HG02884 (cell line): Measurements from ENCODE around the gene PPFIA4.

Experiments used
- ATAC-seq: cut with Tn5 transposase; IDR thresholded peaks from one replicate; pipeline ENCODE4 v1.9.1; 2021; ENCODE audit warnings: mild to moderate bottlenecking, moderate library complexity; ENCODE audit not compliant: unreplicated experiment

Gene PPFIA4

GRCh38 chr1:203081465-203082230 is 55.4 kb downstream of the PPFIA4 start:
- no peak for ATAC-seq

- no peak for ATAC-seq
Observed at GRCh38 chr1:203082231-203082505, 55.9 kb downstream of the PPFIA4 start.

- no peak for ATAC-seq
Observed at GRCh38 chr1:203082571-203083462, 56.5 kb downstream of the PPFIA4 start.

- ATAC-seq, result no peak
Observed at GRCh38 chr1:203083463-203083921, 57.2 kb downstream of the PPFIA4 start.

GRCh38 chr1:203084588-203085527 is 58.6 kb downstream of the PPFIA4 start:
- no peak for ATAC-seq

- ATAC-seq, result no peak
Observed at GRCh38 chr1:203085528-203086406, 59.5 kb downstream of the PPFIA4 start, which contains the start of gene MYOG. Gene MYOG, minus strand, starts transcription at chr1:203086012. Its CDS starts 51 bp downstream, at chr1:203085961.

GRCh38 chr1:203086992-203087763 is 60.9 kb downstream of the PPFIA4 start:
- no peak for ATAC-seq

GRCh38 chr1:203088441-203088840 is 62.1 kb downstream of the PPFIA4 start:
- no peak for ATAC-seq

- ATAC-seq, result no peak
Observed at GRCh38 chr1:203089001-203089650, 62.8 kb downstream of the PPFIA4 start.

DNA sequence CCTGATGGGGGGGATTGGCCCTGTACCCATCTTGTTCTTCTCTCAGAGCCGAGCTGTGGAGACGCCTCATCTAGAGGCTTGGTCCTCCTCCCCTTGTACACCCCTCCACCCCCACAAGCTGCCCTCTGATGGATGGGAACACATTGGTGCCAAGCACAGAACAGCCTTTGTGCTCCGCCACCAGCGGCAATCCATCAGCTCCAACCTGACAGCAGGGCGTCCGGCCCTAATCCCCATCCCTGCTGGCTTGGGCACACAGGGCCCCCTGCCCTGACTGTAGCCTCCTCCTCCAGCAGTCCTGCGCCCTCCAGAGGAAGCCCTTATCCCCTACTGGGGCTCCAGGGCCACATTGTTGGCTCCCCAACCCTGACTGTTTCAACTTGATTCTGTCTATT is 63.4 kb downstream of the PPFIA4 start:
- no peak for ATAC-seq

DNA sequence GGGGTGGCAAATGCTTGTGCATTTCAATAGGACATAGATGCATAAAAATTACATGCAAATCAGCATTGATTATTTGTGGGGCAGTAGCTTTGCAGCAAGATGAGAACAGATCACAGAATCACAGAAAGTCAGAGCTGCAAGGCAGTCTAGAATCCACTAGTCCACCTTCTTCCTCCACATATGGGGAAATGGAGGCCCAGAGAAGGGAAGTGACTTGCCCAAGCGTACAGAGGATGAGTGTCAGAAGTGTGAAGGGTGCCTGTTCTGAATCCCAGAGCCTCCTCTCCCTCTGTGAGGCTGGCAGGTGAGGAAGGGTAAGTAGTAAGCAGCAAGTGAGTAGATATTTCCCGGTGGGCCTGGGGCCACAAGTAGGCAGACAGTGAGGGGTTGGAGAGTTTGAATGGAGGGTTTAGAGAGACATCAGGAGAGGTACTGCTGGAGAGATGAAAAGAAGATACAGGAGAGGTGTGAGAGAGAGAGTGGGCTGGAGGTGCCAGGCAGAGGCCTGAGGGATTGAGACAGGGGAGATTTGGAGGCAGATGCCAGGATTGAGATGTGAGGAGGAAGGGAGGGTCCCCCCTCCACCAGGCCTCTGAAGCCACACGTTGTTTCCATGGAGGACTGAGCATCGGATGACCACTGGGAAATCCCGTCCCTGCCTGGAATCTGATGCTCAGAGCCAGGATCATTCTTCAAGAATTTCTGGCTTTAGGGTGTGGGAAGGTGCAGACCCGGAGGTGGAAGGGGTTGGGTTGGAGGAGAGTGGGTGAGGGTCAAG is 64.3 kb downstream of the PPFIA4 start:
- ATAC-seq, result no peak

- no peak for ATAC-seq
Observed at GRCh38 chr1:203091199-203091477, 64.8 kb downstream of the PPFIA4 start.

- no peak for ATAC-seq
Observed at GRCh38 chr1:203091761-203092330, 65.6 kb downstream of the PPFIA4 start.

- no peak for ATAC-seq
Observed at GRCh38 chr1:203093754-203094410, 67.6 kb downstream of the PPFIA4 start.

DNA sequence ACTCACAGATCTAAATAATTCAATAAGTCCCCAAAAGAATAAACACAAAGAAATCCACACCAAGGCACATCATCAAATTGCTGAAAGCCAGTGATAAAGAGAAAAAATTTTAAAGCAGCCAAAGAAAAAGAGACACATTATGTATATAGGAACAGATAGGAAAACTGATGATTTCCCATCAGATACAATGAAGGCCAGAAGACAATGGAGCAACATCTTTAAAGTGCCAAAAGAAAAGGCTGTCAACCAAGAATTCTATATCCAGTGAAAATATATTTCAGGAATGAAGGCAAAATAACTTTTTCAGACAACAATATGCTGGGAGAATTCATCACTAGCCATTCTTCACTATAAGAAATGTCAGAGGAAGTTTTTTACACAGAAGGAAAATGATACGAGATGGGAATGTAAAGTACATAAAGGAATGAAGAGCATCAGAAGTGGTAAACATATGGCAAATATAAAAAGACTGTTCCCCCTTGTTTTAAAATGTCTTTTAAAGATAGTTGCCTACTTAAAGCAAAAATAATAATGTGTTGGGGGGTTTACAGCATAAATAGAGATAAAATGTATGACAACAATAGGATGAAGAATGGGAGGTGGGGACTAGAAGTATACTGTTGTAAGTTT is 68.9 kb downstream of the PPFIA4 start:
- ATAC-seq, result no peak

- no peak for ATAC-seq
Observed at GRCh38 chr1:203096566-203096965, 70.3 kb downstream of the PPFIA4 start.

GRCh38 chr1:203097001-203097400 is 70.7 kb downstream of the PPFIA4 start:
- no peak for ATAC-seq
